ENCODE measurements around the gene WAC. TPM values are rescaled to one million over a fixed set of nuclear protein-coding genes. Genes with fewer than 3 reads are reported as not detected.

The WAC gene
- total RNA-seq, 2 donors from 2014 or later = 78.3 to 135 TPM

DNA sequence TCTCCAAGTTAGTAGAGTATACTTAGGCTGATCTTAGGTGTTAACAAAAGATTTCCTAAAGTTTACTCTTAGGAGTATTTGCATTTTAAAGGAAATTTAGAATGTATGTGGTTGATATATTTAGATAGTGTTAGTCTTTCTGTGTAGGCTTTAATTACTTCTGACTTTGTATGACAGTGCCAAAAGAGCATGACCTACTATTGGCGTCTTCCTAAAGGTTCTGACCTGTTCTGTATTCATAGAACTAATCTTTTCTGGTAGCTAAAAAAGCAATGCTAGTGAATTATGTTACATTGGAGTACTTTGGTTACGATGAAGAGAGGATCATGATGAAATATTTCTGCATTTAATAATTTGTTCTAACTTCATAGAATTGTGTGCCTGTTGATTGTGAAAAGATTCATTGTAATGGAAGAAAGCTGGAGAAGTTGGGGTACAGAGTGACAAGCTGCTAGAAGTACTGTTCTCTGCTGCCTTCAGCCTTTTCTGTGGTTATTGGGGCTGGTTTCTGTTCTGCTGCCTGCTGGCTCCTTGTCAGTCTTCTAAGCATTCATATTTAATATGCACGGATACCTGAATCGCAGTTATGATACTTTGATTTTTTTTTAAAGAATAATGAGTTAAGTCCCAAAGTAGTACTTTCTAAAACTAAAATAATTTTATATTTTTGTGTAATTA lies 13.2 kb downstream of the WAC start:
- Histone ChIP-seq H3K4me1 (peaks cover 5% of the 10 kb centered on the region), H3K4me3 (no peak overlapping the region), H3K9me3 (no peaks in the 10 kb centered on the region), H3K36me3 (no peaks in the 10 kb centered on the region), H3K27me3 (no peaks in the 10 kb centered on the region), H3K9ac (ENCODE audit: low read depth in 2 of 2, low read length in 2 of 2) (no peak overlapping the region), H3K27ac (no peak overlapping the region)
- no peak for DNase-seq
- intact Hi-C loops (cut with DNase I) = loop anchor here (10.0 kb wide), 1 partner anchor 49 kb away; no protein-coding TSS in a partner anchor
- TF ChIP-seq CTCF (IDR thresholded peaks at IDR 0.05) = no peak

DNA sequence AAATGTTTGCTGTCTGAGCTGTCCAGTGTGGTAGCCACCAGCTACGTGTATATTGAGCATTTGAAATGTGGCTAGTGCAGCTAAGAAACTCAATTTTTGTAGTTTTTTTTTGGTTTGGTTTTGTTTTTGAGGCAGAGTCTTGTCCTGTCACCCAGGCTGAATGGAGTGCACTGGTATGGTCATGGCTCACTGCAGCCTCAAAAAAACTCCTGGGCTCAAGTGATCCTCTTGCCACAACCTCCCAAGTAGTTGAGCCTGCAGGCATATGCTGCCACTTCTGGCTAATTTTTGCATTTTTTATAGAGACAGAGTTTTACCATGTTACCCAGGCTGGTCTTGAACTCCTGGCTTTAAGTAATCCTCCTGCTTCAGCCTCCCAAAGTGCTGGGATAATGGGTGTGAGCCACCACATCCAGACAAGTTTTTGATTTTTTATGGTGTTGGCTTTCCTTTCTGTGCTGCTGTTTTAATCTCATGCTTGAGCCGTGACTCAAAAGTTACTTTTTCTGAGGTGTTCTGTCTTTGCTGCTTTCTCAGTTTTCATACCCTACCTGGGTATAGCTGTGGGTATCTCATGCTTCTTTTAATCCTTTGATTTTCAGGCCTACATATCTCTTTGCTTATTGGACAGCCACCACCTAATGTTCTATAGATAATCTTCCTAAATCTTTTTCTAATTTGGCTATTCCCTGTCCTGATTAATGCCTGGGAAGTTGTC lies 16.0 kb downstream of the WAC start:
- Histone ChIP-seq H3K4me3 (no peak overlapping the region), H3K27ac (no peak overlapping the region), H3K9me3 (no peaks in the 10 kb centered on the region), H3K27me3 (no peaks in the 10 kb centered on the region), H3K4me1 (peaks cover 5% of the 10 kb centered on the region), H3K9ac (ENCODE audit: low read depth in 2 of 2, low read length in 2 of 2) (no peak overlapping the region), H3K36me3 (no peaks in the 10 kb centered on the region)
- intact Hi-C loops (cut with DNase I) = loop anchor here (10.0 kb wide), 1 partner anchor 46 kb away; no protein-coding TSS in a partner anchor
- no peak for TF ChIP-seq CTCF (IDR thresholded peaks at IDR 0.05)
- DNase-seq = no peak

DNA sequence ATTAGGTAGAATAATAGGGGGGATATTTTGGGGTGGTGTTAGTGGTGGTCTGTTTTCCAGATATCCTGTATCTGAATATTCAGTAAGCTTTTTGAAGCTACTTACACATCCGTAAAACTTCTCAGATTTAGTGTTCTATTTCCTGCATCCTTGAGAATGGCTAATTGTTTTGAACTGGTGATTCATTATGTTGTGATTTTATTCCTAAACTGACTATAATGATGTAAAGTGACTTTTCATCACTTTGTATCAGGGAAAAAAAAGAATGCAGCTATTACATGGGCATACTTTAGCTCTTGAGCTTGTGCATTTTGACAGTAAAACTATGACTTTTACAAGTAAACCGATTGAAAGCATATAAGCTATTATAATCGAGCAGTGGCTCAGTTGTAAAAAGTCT lies 18.2 kb downstream of the WAC start:
- intact Hi-C loops (cut with DNase I) = no loop called here
- Histone ChIP-seq H3K9ac (ENCODE audit: low read depth in 2 of 2, low read length in 2 of 2) (no peak overlapping the region), H3K4me1 (peaks cover 5% of the 10 kb centered on the region), H3K4me3 (no peak overlapping the region), H3K27me3 (no peaks in the 10 kb centered on the region), H3K36me3 (no peaks in the 10 kb centered on the region), H3K27ac (no peak overlapping the region), H3K9me3 (no peaks in the 10 kb centered on the region)
- no peak for TF ChIP-seq CTCF (IDR thresholded peaks at IDR 0.05)
- no peak for DNase-seq

DNA sequence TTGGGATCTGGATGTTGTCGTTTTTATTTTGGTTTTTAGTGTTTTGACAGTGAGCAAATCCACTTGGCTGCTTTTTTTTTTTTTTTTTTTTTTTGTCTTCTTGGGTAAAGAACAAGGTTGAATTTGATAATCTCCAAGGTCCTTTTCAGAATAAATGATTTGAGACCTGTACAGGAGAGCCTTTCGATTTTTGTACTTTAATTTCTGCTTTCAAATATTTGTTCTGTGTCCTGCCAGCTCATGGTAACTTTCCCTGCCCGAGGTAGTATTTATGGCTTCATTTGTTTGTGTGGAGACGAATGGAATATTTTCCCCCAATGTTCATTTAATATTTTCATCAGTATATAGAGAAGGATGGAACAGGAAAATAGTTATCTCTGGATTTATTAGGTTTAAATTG lies 19.9 kb downstream of the WAC start:
- Histone ChIP-seq H3K36me3 (no peaks in the 10 kb centered on the region), H3K27me3 (no peaks in the 10 kb centered on the region), H3K4me1 (peaks cover 5% of the 10 kb centered on the region), H3K4me3 (no peak overlapping the region), H3K9ac (ENCODE audit: low read depth in 2 of 2, low read length in 2 of 2) (no peak overlapping the region), H3K27ac (no peak overlapping the region), H3K9me3 (no peaks in the 10 kb centered on the region)
- DNase-seq = no peak
- intact Hi-C loops (cut with DNase I) = no loop called here
- no peak for TF ChIP-seq CTCF (IDR thresholded peaks at IDR 0.05)

- no peak for TF ChIP-seq CTCF (IDR thresholded peaks at IDR 0.05)
- no peak for DNase-seq
- H3K27me3 ChIP-seq = no peaks in the 10 kb centered on the region
- no peak overlapping the region for H3K4me3 ChIP-seq
- H3K27ac ChIP-seq = no peak overlapping the region
- intact Hi-C loops (cut with DNase I) = no loop called here
- peaks cover 5% of the 10 kb centered on the region for H3K4me1 ChIP-seq
- H3K9ac ChIP-seq (ENCODE audit: low read depth in 2 of 2, low read length in 2 of 2) = no peak overlapping the region
- H3K9me3 ChIP-seq = no peaks in the 10 kb centered on the region
- no peaks in the 10 kb centered on the region for H3K36me3 ChIP-seq
Measured at GRCh38 chr10:28554009-28554408, 21.1 kb downstream of the WAC start.
